Measurements from ENCODE around the gene CNST. TPM values are rescaled to one million over a fixed set of nuclear protein-coding genes. Genes with fewer than 3 reads are reported as not detected.
A peak's percentile ranks its signal among the peaks of the same experiment; 100 is the strongest.

CNST gene
- 14.2 and 15.1 TPM in 2 replicates for total RNA-seq (2012; rRNA removed)

DNA sequence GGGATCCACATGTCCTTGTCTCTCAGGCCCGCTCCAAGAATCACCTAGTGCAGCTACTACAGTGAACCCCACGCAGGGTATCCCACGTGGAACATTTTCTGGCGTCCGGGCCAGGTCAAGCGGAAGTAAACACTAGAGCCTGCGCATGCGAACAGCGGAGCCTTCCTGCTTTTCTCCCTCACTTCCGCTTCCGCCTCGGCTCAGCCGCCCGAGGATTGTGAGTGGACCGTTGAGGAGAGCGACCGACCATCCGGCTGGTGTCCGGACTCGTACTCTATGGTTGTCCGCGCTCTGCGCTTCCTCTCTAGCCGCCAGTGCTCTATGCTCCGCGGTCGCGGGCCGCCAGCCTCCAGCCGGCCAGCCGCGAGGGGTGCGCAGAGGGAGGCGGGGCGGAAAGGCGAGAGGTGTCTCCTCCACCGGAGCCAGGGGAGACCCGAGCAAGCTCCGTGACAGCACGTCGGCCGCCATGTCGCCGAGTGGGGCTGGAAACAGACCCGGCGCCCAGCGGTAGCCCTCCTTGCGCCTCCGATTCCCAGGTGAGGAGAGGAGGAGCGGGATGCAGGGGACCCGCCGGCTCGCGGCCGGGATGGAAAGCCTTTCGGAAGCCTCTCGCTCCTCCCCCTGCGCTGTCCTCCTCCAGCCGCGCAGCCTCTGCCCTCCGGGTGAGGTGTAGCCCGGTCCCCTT, at the start of gene CNST, which contains the start of gene TFB2M:
Gene CNST, plus strand, starts transcription at position 329 of the 685 bp plus-strand sequence. CDS start 25,107 bp downstream, outside the sequence.
Gene TFB2M, minus strand, starts transcription at position 134 of the 685 bp plus-strand sequence. Its CDS starts 123 bp downstream, at position 11.
- Histone ChIP-seq H3K36me3 (ENCODE audit: insufficient read depth, low read length) (peaks cover 12% of the 10 kb centered on the region), H3K9me3 (replicated peaks; ENCODE audit: low read length) (no peaks in the 10 kb centered on the region), H3K4me2 (ENCODE audit: low read length) (peak within 1 kb of the TSS; percentile 85), H3K9ac (ENCODE audit: low read depth, low read length) (peak within 1 kb of the TSS; percentile 91), H3K27me3 (ENCODE audit: control insufficient read depth, insufficient read depth, low read length) (no peaks in the 10 kb centered on the region), H3K4me3 (ENCODE audit: low read length) (peak within 1 kb of the TSS; percentile 93), H3K4me1 (ENCODE audit: control insufficient read depth, insufficient read depth, low read length) (peaks cover 27% of the 10 kb centered on the region)

DNA sequence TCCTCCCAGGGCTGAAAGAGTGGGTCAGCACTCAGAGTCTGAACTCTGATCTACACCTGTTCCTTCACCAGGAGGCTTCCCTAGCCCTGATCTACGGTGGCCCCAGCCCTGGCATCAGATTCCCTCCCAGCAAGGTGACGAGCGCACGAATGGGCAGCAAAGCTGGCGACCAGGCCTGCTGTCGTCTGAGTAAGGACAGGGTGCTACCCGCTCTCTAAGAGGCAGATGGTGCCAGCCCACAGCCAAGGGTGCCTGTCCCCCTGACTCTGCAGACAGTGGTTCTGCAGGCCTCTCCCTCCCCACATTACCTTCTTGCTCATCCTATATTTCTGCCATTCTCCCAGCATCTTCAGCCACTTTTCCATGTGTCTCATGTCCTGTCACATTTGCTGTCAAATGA, 48.9 kb upstream of the CNST start:
- H3K36me3 ChIP-seq (ENCODE audit: insufficient read depth, low read length) = no peaks in the 10 kb centered on the region
- H3K9ac ChIP-seq (ENCODE audit: low read depth, low read length) = no peak overlapping the region
- no peaks in the 10 kb centered on the region for H3K4me1 ChIP-seq (ENCODE audit: control insufficient read depth, insufficient read depth, low read length)
- peaks cover 9% of the 10 kb centered on the region for H3K9me3 ChIP-seq (replicated peaks; ENCODE audit: low read length)
- H3K27me3 ChIP-seq (ENCODE audit: control insufficient read depth, insufficient read depth, low read length) = no peaks in the 10 kb centered on the region
- H3K4me2 ChIP-seq (ENCODE audit: low read length) = no peak overlapping the region
- no peak overlapping the region for H3K4me3 ChIP-seq (ENCODE audit: low read length)

DNA sequence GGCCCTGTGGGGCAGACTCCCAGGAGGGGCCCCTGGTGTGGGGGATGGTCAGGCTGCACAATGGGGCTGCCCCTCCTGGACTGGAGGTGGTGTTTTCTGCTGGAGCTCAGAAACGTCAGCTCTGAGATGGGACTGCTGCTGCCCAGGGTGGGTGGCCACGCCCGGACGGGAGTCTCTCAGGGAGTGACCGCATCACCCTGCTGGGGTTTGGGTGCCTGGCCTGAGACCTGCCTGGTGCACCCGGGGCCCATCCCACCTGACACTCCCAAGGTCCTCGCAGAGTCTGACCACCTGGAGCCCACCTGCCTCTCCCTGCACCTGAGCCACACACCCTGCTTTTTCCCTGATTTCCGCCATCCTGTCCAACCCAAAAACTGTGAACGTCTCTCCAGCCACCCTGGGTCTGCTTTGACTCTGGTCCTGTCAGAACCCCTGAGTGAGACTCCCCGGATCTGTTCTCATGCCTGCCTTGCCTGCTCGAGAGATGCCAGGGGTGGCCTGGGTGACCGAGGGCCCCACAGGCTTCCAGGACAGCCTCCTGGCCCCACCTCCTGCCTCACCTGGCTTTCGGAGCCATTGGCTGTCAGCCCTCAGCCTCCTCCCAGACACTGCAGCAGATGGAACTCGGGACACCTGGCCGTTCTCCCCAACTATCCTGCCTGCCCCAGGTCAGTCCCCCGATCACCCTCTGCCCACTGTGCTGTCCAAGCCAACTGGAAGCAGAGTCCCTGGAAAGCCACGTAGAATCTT, 47.6 kb upstream of the CNST start:
- no peak overlapping the region for H3K4me2 ChIP-seq (ENCODE audit: low read length)
- no peaks in the 10 kb centered on the region for H3K27me3 ChIP-seq (ENCODE audit: control insufficient read depth, insufficient read depth, low read length)
- no peak overlapping the region for H3K9ac ChIP-seq (ENCODE audit: low read depth, low read length)
- H3K4me3 ChIP-seq (ENCODE audit: low read length) = no peak overlapping the region
- peaks cover 9% of the 10 kb centered on the region for H3K9me3 ChIP-seq (replicated peaks; ENCODE audit: low read length)
- H3K36me3 ChIP-seq (ENCODE audit: insufficient read depth, low read length) = no peaks in the 10 kb centered on the region
- no peaks in the 10 kb centered on the region for H3K4me1 ChIP-seq (ENCODE audit: control insufficient read depth, insufficient read depth, low read length)

- H3K36me3 ChIP-seq (ENCODE audit: insufficient read depth, low read length) = no peaks in the 10 kb centered on the region
- H3K27me3 ChIP-seq (ENCODE audit: control insufficient read depth, insufficient read depth, low read length) = no peaks in the 10 kb centered on the region
- no peak overlapping the region for H3K4me2 ChIP-seq (ENCODE audit: low read length)
- no peak overlapping the region for H3K9ac ChIP-seq (ENCODE audit: low read depth, low read length)
- H3K4me1 ChIP-seq (ENCODE audit: control insufficient read depth, insufficient read depth, low read length) = no peaks in the 10 kb centered on the region
- H3K4me3 ChIP-seq (ENCODE audit: low read length) = no peak overlapping the region
- H3K9me3 ChIP-seq (replicated peaks; ENCODE audit: low read length) = peaks cover 9% of the 10 kb centered on the region
These were observed 46.7 kb upstream of the CNST start for GRCh38 chr1:246519514-246519913.

DNA sequence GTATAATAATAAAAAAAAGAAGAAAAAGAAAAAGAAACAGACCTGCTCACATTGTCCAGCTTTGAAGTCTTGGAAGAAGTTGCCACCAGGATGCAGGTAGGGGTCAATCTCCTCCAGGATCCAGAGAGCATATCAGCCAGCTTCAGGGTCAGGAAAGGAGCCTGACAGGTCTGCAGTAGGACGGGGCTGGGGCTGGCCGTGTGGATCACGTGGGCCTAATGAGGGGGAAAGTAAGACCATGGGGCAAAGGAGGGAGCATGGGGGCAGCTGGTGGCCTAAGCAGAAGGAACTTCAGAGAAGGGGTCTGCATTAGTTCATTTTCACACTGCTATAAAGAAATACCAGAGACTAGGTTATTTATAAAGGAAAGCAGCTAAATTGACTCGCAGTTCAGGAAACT, 39.9 kb upstream of the CNST start:
- Histone ChIP-seq H3K36me3 (ENCODE audit: insufficient read depth, low read length) (no peaks in the 10 kb centered on the region), H3K4me1 (ENCODE audit: control insufficient read depth, insufficient read depth, low read length) (no peaks in the 10 kb centered on the region), H3K9me3 (replicated peaks; ENCODE audit: low read length) (peaks cover 4% of the 10 kb centered on the region), H3K9ac (ENCODE audit: low read depth, low read length) (no peak overlapping the region), H3K4me3 (ENCODE audit: low read length) (no peak overlapping the region), H3K4me2 (ENCODE audit: low read length) (no peak overlapping the region), H3K27me3 (ENCODE audit: control insufficient read depth, insufficient read depth, low read length) (no peaks in the 10 kb centered on the region)

DNA sequence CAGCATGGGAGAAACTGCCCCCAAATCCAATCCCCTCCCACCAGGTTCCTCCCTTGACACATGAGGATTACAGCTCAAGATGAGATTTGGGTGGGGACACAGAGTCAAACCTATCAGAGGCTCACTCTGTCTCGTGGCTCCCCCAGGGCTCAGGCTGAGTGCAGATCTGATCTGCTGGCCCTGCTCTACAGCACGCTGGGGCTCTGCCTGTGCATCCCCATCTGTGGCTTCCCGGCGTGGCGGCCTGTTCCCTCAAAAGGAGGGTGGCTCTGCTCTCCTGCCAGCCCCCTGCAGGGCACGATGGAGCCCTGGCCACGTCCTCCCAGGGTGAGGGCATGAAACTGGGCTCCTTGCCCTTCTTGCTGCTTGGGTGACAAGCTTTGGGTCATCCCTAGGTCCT, 39.3 kb upstream of the CNST start:
- H3K9me3 ChIP-seq (replicated peaks; ENCODE audit: low read length) = peaks cover 4% of the 10 kb centered on the region
- no peaks in the 10 kb centered on the region for H3K27me3 ChIP-seq (ENCODE audit: control insufficient read depth, insufficient read depth, low read length)
- H3K4me3 ChIP-seq (ENCODE audit: low read length) = no peak overlapping the region
- no peaks in the 10 kb centered on the region for H3K4me1 ChIP-seq (ENCODE audit: control insufficient read depth, insufficient read depth, low read length)
- H3K4me2 ChIP-seq (ENCODE audit: low read length) = no peak overlapping the region
- H3K9ac ChIP-seq (ENCODE audit: low read depth, low read length) = no peak overlapping the region
- H3K36me3 ChIP-seq (ENCODE audit: insufficient read depth, low read length) = no peaks in the 10 kb centered on the region

DNA sequence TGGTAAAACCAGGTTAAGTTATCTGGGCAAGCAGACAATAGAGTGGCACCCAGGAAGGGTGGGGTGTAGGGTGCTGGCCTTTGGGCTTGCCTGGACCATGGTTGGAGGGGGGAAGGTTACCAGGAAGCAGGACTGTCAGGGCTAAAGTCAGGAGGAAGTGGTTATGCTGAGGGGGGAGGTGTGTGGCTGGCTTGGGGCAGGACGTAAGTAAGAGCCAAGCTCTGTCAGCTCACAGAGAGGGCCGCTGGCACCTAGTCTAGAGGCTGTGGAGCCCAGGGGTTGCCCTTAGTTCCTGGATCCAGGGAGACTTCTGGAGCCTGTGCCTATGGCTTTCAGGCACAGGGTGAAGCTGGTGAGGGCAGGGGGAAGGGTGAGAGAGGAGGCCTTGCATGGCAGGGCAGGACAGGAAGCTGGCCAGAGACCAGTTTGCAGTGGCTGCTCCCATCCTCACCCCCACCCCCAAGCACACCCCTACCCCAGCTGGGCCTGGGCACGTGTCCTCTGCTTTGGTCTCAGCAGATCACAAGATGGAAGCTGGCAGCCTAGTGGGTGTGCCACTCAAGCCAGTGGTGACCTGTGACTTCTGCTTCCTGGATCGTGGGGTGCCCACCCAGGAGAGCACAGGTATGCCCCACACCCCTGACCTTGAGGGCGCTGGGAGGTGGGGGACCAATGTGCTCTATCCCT, 38.7 kb upstream of the CNST start:
- Histone ChIP-seq H3K4me2 (ENCODE audit: low read length) (no peak overlapping the region), H3K9me3 (replicated peaks; ENCODE audit: low read length) (peaks cover 4% of the 10 kb centered on the region), H3K9ac (ENCODE audit: low read depth, low read length) (no peak overlapping the region), H3K4me1 (ENCODE audit: control insufficient read depth, insufficient read depth, low read length) (no peaks in the 10 kb centered on the region), H3K36me3 (ENCODE audit: insufficient read depth, low read length) (no peaks in the 10 kb centered on the region), H3K4me3 (ENCODE audit: low read length) (no peak overlapping the region), H3K27me3 (ENCODE audit: control insufficient read depth, insufficient read depth, low read length) (no peaks in the 10 kb centered on the region)

DNA sequence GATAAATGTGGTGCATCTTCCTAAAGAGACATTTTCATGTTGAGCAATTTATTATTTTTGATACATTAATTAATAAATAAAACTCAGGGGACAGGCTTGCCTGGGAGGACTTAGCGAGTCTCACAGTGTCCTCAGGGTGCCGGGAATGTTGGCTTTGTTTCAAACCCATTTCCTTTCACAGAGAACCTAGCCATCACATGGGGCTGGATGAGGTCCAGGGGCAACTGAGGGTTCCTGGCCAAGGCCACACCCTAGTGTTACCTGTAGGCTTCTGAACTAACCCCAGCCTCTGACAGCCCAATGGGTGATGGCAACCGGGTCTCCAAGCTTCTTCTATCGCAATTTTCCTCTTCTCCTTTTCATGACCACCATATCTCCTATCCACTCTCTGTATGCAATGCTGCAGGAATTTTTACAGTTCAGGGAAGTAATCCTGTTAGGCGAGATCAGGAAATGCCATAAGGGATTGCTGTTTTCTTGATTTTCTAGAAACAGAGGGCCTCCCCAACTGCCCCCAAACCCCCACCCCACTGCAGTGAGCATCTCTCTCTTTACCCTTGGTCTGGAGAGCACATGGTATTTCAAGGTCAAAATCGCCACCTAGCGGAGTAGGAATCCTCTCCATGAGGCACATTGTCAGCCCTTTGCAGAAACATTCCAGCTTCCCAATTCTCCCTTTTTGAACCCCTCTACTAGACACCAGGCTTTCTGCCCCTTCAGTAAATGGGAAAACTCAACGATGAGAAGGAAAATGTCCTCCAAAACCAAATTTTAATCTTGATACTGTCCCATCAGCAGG, 37.1 kb upstream of the CNST start:
- Histone ChIP-seq H3K9me3 (replicated peaks; ENCODE audit: low read length) (peaks cover 4% of the 10 kb centered on the region), H3K4me3 (ENCODE audit: low read length) (no peak overlapping the region), H3K9ac (ENCODE audit: low read depth, low read length) (no peak overlapping the region), H3K4me2 (ENCODE audit: low read length) (no peak overlapping the region), H3K4me1 (ENCODE audit: control insufficient read depth, insufficient read depth, low read length) (no peaks in the 10 kb centered on the region), H3K27me3 (ENCODE audit: control insufficient read depth, insufficient read depth, low read length) (peaks cover 5% of the 10 kb centered on the region), H3K36me3 (ENCODE audit: insufficient read depth, low read length) (no peaks in the 10 kb centered on the region)

DNA sequence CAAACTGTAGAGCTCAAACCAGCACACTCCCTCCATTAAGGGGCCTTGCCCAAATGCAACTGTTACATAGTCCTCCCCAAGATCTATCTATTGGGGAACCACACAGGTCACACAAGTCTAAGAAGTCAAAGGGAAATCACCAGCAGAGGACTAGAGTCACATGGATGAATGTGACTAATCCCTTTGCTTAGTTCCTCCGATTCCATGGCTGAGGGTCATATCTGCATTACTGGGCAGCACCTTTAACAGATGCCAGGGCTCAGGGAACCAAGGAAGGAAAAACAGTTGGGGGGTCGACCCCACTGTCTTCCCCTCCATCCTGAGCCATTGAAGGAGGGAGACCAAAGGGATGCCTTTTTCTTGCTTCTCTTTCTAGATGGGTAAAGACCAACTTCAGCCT, 35.8 kb upstream of the CNST start:
- H3K36me3 ChIP-seq (ENCODE audit: insufficient read depth, low read length) = no peaks in the 10 kb centered on the region
- peaks cover 4% of the 10 kb centered on the region for H3K9me3 ChIP-seq (replicated peaks; ENCODE audit: low read length)
- no peak overlapping the region for H3K4me2 ChIP-seq (ENCODE audit: low read length)
- H3K4me1 ChIP-seq (ENCODE audit: control insufficient read depth, insufficient read depth, low read length) = no peaks in the 10 kb centered on the region
- H3K27me3 ChIP-seq (ENCODE audit: control insufficient read depth, insufficient read depth, low read length) = peaks cover 10% of the 10 kb centered on the region
- H3K4me3 ChIP-seq (ENCODE audit: low read length) = no peak overlapping the region
- H3K9ac ChIP-seq (ENCODE audit: low read depth, low read length) = no peak overlapping the region

GRCh38 chr1:246532519-246532918, 33.7 kb upstream of the CNST start:
- Histone ChIP-seq H3K4me1 (ENCODE audit: control insufficient read depth, insufficient read depth, low read length) (no peaks in the 10 kb centered on the region), H3K36me3 (ENCODE audit: insufficient read depth, low read length) (no peaks in the 10 kb centered on the region), H3K9ac (ENCODE audit: low read depth, low read length) (no peak overlapping the region), H3K4me2 (ENCODE audit: low read length) (no peak overlapping the region), H3K27me3 (ENCODE audit: control insufficient read depth, insufficient read depth, low read length) (peaks cover 10% of the 10 kb centered on the region), H3K9me3 (replicated peaks; ENCODE audit: low read length) (peaks cover 4% of the 10 kb centered on the region), H3K4me3 (ENCODE audit: low read length) (no peak overlapping the region)

DNA sequence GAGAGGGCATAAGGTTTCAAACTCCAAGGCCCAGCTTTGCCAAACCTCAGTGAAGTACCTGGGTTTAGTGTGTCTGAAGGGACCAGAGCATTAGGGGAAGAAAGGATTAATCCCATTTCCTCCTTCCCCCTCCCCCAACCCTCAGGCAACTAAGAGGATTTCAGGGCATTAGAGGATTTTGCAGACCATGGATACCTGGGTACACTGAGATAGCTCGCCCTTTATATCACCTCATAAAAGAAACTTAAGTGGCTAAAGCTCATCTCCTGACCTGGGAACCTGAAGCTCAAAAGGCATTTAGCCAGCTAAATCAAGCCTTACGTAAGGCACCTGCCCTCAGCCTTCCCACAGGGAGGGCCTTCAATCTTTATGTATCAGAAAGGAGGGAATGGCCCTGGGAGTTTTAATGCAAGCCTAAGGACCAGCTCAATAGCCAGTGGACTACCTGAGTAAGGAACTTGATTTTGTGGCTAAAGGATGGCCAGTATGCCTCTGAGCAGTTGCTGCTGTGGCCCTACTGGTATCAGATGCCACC, 32.8 kb upstream of the CNST start:
- peaks cover 4% of the 10 kb centered on the region for H3K9me3 ChIP-seq (replicated peaks; ENCODE audit: low read length)
- peaks cover 10% of the 10 kb centered on the region for H3K27me3 ChIP-seq (ENCODE audit: control insufficient read depth, insufficient read depth, low read length)
- H3K4me2 ChIP-seq (ENCODE audit: low read length) = no peak overlapping the region
- H3K4me1 ChIP-seq (ENCODE audit: control insufficient read depth, insufficient read depth, low read length) = no peaks in the 10 kb centered on the region
- no peaks in the 10 kb centered on the region for H3K36me3 ChIP-seq (ENCODE audit: insufficient read depth, low read length)
- H3K4me3 ChIP-seq (ENCODE audit: low read length) = no peak overlapping the region
- H3K9ac ChIP-seq (ENCODE audit: low read depth, low read length) = no peak overlapping the region
